GM19467 (cell line): ENCODE measurements around the gene SLC34A1.
"Not testable (repeated sequence)": the region's sequence is repeated elsewhere in the genome, so short reads cannot be mapped to it uniquely, and the experiment has no call there.

Experiments
- ATAC-seq: cut with Tn5 transposase; IDR thresholded peaks from one replicate; pipeline ENCODE4 v1.9.1; 2021; ENCODE audit warnings: mild to moderate bottlenecking, moderate library complexity; ENCODE audit not compliant: unreplicated experiment

The SLC34A1 gene

GRCh38 chr5:177354711-177355110 lies 29.5 kb upstream of the SLC34A1 start:
- no peak for ATAC-seq

- no peak for ATAC-seq
Observed at GRCh38 chr5:177355162-177355867, 28.9 kb upstream of the SLC34A1 start.

- ATAC-seq = no peak
Observed at GRCh38 chr5:177355868-177356168, 28.4 kb upstream of the SLC34A1 start.

GRCh38 chr5:177356746-177357145 lies 27.5 kb upstream of the SLC34A1 start:
- no peak for ATAC-seq

GRCh38 chr5:177357146-177357458 lies 27.1 kb upstream of the SLC34A1 start:
- no peak for ATAC-seq

- peak; percentile 78 for ATAC-seq
Observed at GRCh38 chr5:177357459-177358351, 26.5 kb upstream of the SLC34A1 start, which contains the start of gene RGS14. Gene RGS14 (plus strand): TSS chr5:177357924. CDS start chr5:177358025, 101 bp downstream.

GRCh38 chr5:177358370-177358819 lies 25.8 kb upstream of the SLC34A1 start:
- ATAC-seq = no peak

- no peak for ATAC-seq
Observed at GRCh38 chr5:177359451-177359851, 24.8 kb upstream of the SLC34A1 start.

GRCh38 chr5:177359860-177360259 lies 24.4 kb upstream of the SLC34A1 start:
- ATAC-seq = no peak

GRCh38 chr5:177360740-177361139 lies 23.5 kb upstream of the SLC34A1 start:
- ATAC-seq = not testable (repeated sequence)

- ATAC-seq = no peak
Observed at GRCh38 chr5:177361418-177362291, 22.6 kb upstream of the SLC34A1 start.

- no peak for ATAC-seq
Observed at GRCh38 chr5:177362292-177362609, 22.0 kb upstream of the SLC34A1 start.

GRCh38 chr5:177362610-177363507 lies 21.4 kb upstream of the SLC34A1 start:
- no peak for ATAC-seq

GRCh38 chr5:177363565-177363964 lies 20.7 kb upstream of the SLC34A1 start:
- no peak for ATAC-seq

GRCh38 chr5:177364159-177364962 lies 19.9 kb upstream of the SLC34A1 start:
- ATAC-seq = no peak

- ATAC-seq = no peak
Observed at GRCh38 chr5:177365845-177366527, 18.2 kb upstream of the SLC34A1 start.

GRCh38 chr5:177366528-177367322 lies 17.5 kb upstream of the SLC34A1 start:
- ATAC-seq = no peak

GRCh38 chr5:177367323-177367848 lies 16.8 kb upstream of the SLC34A1 start:
- no peak for ATAC-seq
